Activated naive CD4-positive, alpha-beta T cell treated with anti-CD3 and anti-CD28 coated beads, Interleukin-2, amount 50 U/mL, for 24 hours (primary cell): ENCODE data around the gene ANKFY1.
A peak's percentile ranks its signal among the peaks of the same experiment; 100 is the strongest.

Experiments used
- H3K27ac Mint-ChIP-seq: one replicate; pipeline ENCODE4 v1.8.0; 2021; ENCODE audit warnings: mild to moderate bottlenecking, mixed read lengths
- H3K27me3 Mint-ChIP-seq: one replicate; pipeline ENCODE4 v1.8.0; 2021; ENCODE audit warnings: mixed read lengths
- H3K36me3 Mint-ChIP-seq: one replicate; pipeline ENCODE4 v1.8.0; 2021; ENCODE audit warnings: mixed read lengths
- H3K4me1 Mint-ChIP-seq: one replicate; pipeline ENCODE4 v1.8.0; 2021; ENCODE audit warnings: mixed read lengths
- H3K4me3 Mint-ChIP-seq: one replicate; pipeline ENCODE4 v1.8.0; 2021; ENCODE audit warnings: mild to moderate bottlenecking, mixed read lengths
- H3K9me3 Mint-ChIP-seq: one replicate; pipeline ENCODE4 v1.8.0; 2021; ENCODE audit warnings: mixed read lengths

The ANKFY1 gene

GRCh38 chr17:4163951-4164350 is 99.8 kb downstream of the ANKFY1 start:
- Mint-ChIP-seq H3K27ac (peak overlapping the region; percentile 77), H3K9me3 (no peaks in the 10 kb centered on the region), H3K4me3 (no peak overlapping the region), H3K4me1 (peaks cover 10% of the 10 kb centered on the region), H3K27me3 (no peaks in the 10 kb centered on the region), H3K36me3 (peaks cover 13% of the 10 kb centered on the region)

GRCh38 chr17:4162775-4163466 is 100.9 kb downstream of the ANKFY1 start:
- H3K9me3 Mint-ChIP-seq = no peaks in the 10 kb centered on the region
- H3K27ac Mint-ChIP-seq = no peak overlapping the region
- no peak overlapping the region for H3K4me3 Mint-ChIP-seq
- H3K36me3 Mint-ChIP-seq = peaks cover 14% of the 10 kb centered on the region
- peaks cover 10% of the 10 kb centered on the region for H3K4me1 Mint-ChIP-seq
- no peaks in the 10 kb centered on the region for H3K27me3 Mint-ChIP-seq

GRCh38 chr17:4162321-4162720 is 101.5 kb downstream of the ANKFY1 start:
- Mint-ChIP-seq H3K27ac (no peak overlapping the region), H3K36me3 (peaks cover 9% of the 10 kb centered on the region), H3K27me3 (no peaks in the 10 kb centered on the region), H3K9me3 (no peaks in the 10 kb centered on the region), H3K4me1 (peaks cover 4% of the 10 kb centered on the region), H3K4me3 (no peak overlapping the region)

- Mint-ChIP-seq H3K36me3 (peaks cover 7% of the 10 kb centered on the region), H3K27ac (no peak overlapping the region), H3K4me3 (no peak overlapping the region), H3K9me3 (no peaks in the 10 kb centered on the region), H3K27me3 (no peaks in the 10 kb centered on the region), H3K4me1 (peaks cover 3% of the 10 kb centered on the region)
These were observed 101.8 kb downstream of the ANKFY1 start for GRCh38 chr17:4161967-4162305.

GRCh38 chr17:4161192-4161966 is 102.4 kb downstream of the ANKFY1 start:
- H3K27me3 Mint-ChIP-seq = no peaks in the 10 kb centered on the region
- H3K4me3 Mint-ChIP-seq = no peak overlapping the region
- peak overlapping the region; percentile 46 for H3K27ac Mint-ChIP-seq
- peaks cover 3% of the 10 kb centered on the region for H3K4me1 Mint-ChIP-seq
- H3K36me3 Mint-ChIP-seq = peaks cover 7% of the 10 kb centered on the region
- no peaks in the 10 kb centered on the region for H3K9me3 Mint-ChIP-seq

- Mint-ChIP-seq H3K27ac (no peak overlapping the region), H3K9me3 (no peaks in the 10 kb centered on the region), H3K4me3 (no peak overlapping the region), H3K27me3 (no peaks in the 10 kb centered on the region), H3K36me3 (peaks cover 2% of the 10 kb centered on the region), H3K4me1 (peaks cover 3% of the 10 kb centered on the region)
These were observed 103.4 kb downstream of the ANKFY1 start for GRCh38 chr17:4160294-4160859.

GRCh38 chr17:4159761-4160160 is 104.0 kb downstream of the ANKFY1 start:
- Mint-ChIP-seq H3K36me3 (peaks cover 2% of the 10 kb centered on the region), H3K9me3 (no peaks in the 10 kb centered on the region), H3K27me3 (no peaks in the 10 kb centered on the region), H3K27ac (no peak overlapping the region), H3K4me1 (peaks cover 3% of the 10 kb centered on the region), H3K4me3 (no peak overlapping the region)

- no peaks in the 10 kb centered on the region for H3K9me3 Mint-ChIP-seq
- H3K4me1 Mint-ChIP-seq = peaks cover 3% of the 10 kb centered on the region
- no peak overlapping the region for H3K4me3 Mint-ChIP-seq
- no peaks in the 10 kb centered on the region for H3K27me3 Mint-ChIP-seq
- peaks cover 7% of the 10 kb centered on the region for H3K36me3 Mint-ChIP-seq
- no peak overlapping the region for H3K27ac Mint-ChIP-seq
These were observed 106.0 kb downstream of the ANKFY1 start for GRCh38 chr17:4157618-4158333.

GRCh38 chr17:4156750-4157381 is 106.9 kb downstream of the ANKFY1 start:
- Mint-ChIP-seq H3K4me3 (no peak overlapping the region), H3K9me3 (no peaks in the 10 kb centered on the region), H3K4me1 (peaks cover under 1% of the 10 kb centered on the region), H3K27me3 (no peaks in the 10 kb centered on the region), H3K36me3 (peaks cover 7% of the 10 kb centered on the region), H3K27ac (no peak overlapping the region)

- no peak overlapping the region for H3K4me3 Mint-ChIP-seq
- no peaks in the 10 kb centered on the region for H3K9me3 Mint-ChIP-seq
- H3K27ac Mint-ChIP-seq = no peak overlapping the region
- no peaks in the 10 kb centered on the region for H3K27me3 Mint-ChIP-seq
- H3K4me1 Mint-ChIP-seq = no peaks in the 10 kb centered on the region
- H3K36me3 Mint-ChIP-seq = peaks cover 8% of the 10 kb centered on the region
These were observed 107.7 kb downstream of the ANKFY1 start for GRCh38 chr17:4155980-4156620.

GRCh38 chr17:4154201-4154600 is 109.6 kb downstream of the ANKFY1 start:
- Mint-ChIP-seq H3K4me1 (no peaks in the 10 kb centered on the region), H3K27ac (no peak overlapping the region), H3K4me3 (no peak overlapping the region), H3K9me3 (no peaks in the 10 kb centered on the region), H3K36me3 (peaks cover 12% of the 10 kb centered on the region), H3K27me3 (no peaks in the 10 kb centered on the region)

GRCh38 chr17:4152471-4152870 is 111.3 kb downstream of the ANKFY1 start:
- Mint-ChIP-seq H3K36me3 (peaks cover 10% of the 10 kb centered on the region), H3K27me3 (no peaks in the 10 kb centered on the region), H3K4me3 (no peak overlapping the region), H3K27ac (no peak overlapping the region), H3K4me1 (no peaks in the 10 kb centered on the region), H3K9me3 (no peaks in the 10 kb centered on the region)

- Mint-ChIP-seq H3K36me3 (peaks cover 10% of the 10 kb centered on the region), H3K4me1 (no peaks in the 10 kb centered on the region), H3K27ac (no peak overlapping the region), H3K4me3 (no peak overlapping the region), H3K27me3 (no peaks in the 10 kb centered on the region), H3K9me3 (no peaks in the 10 kb centered on the region)
These were observed 113.7 kb downstream of the ANKFY1 start for GRCh38 chr17:4150096-4150495.

GRCh38 chr17:4148611-4149308 is 115.0 kb downstream of the ANKFY1 start:
- Mint-ChIP-seq H3K9me3 (no peaks in the 10 kb centered on the region), H3K27ac (peak overlapping the region; percentile 69), H3K4me1 (peaks cover 8% of the 10 kb centered on the region), H3K27me3 (no peaks in the 10 kb centered on the region), H3K4me3 (no peak overlapping the region), H3K36me3 (peaks cover 10% of the 10 kb centered on the region)
